A673 (cell line): ENCODE data around the gene SHMT1.

Experiments used
- CTCF ChIP-seq: fragments of 300-800, 200-600 bp; sonication (generic); conservative IDR thresholded peaks from 2 replicates; pipeline ENCODE4 v1.5.1; 2017; ENCODE audit warnings: low read depth, mild to moderate bottlenecking, antibody characterized with exemption, low read length, moderate library complexity, mixed read lengths
- EZH2 ChIP-seq: fragments of 200-600 bp; sonication (generic); IDR thresholded peaks from 2 replicates; pipeline ENCODE4 v1.6.1; 2017; ENCODE audit warnings: borderline replicate concordance, low read depth, mild to moderate bottlenecking, mixed read lengths, antibody characterized with exemption, low read length; ENCODE audit not compliant: poor library complexity, severe bottlenecking

GRCh38 chr17:18285296-18285695, 78.1 kb downstream of the SHMT1 start:
- TF ChIP-seq CTCF (no peak), EZH2 (no peak)
